Subcutaneous abdominal adipose tissue (tissue), 5 donors: ENCODE data around the gene SLC22A2.

Source experiments
- H3K27ac ChIP-seq: one replicate; pipeline ENCODE4 v1.7.0; 2013; ENCODE audit warnings: low read depth, mild to moderate bottlenecking, inconsistent platforms, low read length, moderate library complexity
- H3K27me3 ChIP-seq, 5 donors: one replicate each; pipeline ENCODE4 v1.7.0; 2013; ENCODE audit warnings: low read length in 5 of 5, inconsistent platforms in 1 of 5; ENCODE audit not compliant: control insufficient read depth in 5 of 5, insufficient read depth in 4 of 5
- H3K36me3 ChIP-seq, 5 donors: one replicate each; pipeline ENCODE4 v1.7.0; 2013; ENCODE audit warnings: low read length in 5 of 5; ENCODE audit not compliant: control insufficient read depth in 5 of 5, insufficient read depth in 5 of 5
- H3K4me1 ChIP-seq, 5 donors: one replicate each; pipeline ENCODE4 v1.7.0; 2013; ENCODE audit warnings: low read length in 5 of 5, mild to moderate bottlenecking in 3 of 5, moderate library complexity in 1 of 5; ENCODE audit not compliant: control insufficient read depth in 5 of 5, insufficient read depth in 5 of 5
- H3K4me3 ChIP-seq, 5 donors: one replicate each; pipeline ENCODE4 v1.7.0; 2013; ENCODE audit warnings: low read length in 5 of 5, low read depth in 1 of 5
- H3K9ac ChIP-seq, 5 donors: one replicate each; pipeline ENCODE4 v1.7.0; 2013; ENCODE audit warnings: low read length in 5 of 5, mild to moderate bottlenecking in 4 of 5, moderate library complexity in 3 of 5
- H3K9me3 ChIP-seq, 5 donors: one replicate each; pipeline ENCODE4 v1.7.0; 2013; ENCODE audit warnings: low read length in 5 of 5; ENCODE audit not compliant: control insufficient read depth in 5 of 5
- donor health status: healthy.
- donor health status: healthy.
- donor health status: healthy.
- donor health status: healthy.
- donor health status: healthy.

SLC22A2 gene

GRCh38 chr6:160275511-160276003, 16.9 kb upstream of the SLC22A2 start:
- H3K36me3 ChIP-seq = no peaks in the 10 kb centered on the region
- no peaks in the 10 kb centered on the region for H3K4me1 ChIP-seq
- no peak overlapping the region for H3K27ac ChIP-seq

GRCh38 chr6:160274871-160275510, 16.4 kb upstream of the SLC22A2 start:
- Histone ChIP-seq H3K9ac (no peak overlapping the region), H3K27ac (no peak overlapping the region), H3K9me3 (peaks cover 0 to 3% (median 0%) of the 10 kb centered on the region in 5 donors)

More at GRCh38 chr6:160275511-160276003, 16.9 kb upstream of the SLC22A2 start:
- H3K27me3 ChIP-seq = peaks cover 0 to 2% (median 0%) of the 10 kb centered on the region in 5 donors
- no peak overlapping the region for H3K9ac ChIP-seq
- H3K4me3 ChIP-seq = no peak overlapping the region
- peaks cover 0 to 3% (median 0%) of the 10 kb centered on the region in 5 donors for H3K9me3 ChIP-seq

DNA sequence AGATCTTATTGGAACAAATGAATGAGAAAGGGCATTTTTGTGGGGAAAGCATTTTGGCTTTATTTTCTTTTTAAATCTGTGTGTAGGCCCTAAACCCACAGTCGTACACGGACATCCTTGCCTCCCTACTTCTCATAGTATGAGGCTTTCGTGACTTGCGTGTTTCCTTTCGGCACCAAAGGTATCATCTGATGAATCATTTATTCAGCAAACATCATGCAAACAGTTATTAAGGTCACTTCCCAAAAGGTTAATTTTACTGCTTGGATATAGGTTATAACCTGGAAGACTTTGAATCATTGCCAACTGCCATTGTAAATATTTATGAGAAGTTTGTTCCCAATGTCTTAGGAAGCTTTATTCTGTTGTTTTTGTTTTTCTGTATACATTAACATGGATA, 15.1 kb upstream of the SLC22A2 start:
- Histone ChIP-seq H3K9me3 (no peaks in the 10 kb centered on the region), H3K9ac (no peak overlapping the region), H3K4me3 (no peak overlapping the region), H3K4me1 (no peaks in the 10 kb centered on the region), H3K36me3 (no peaks in the 10 kb centered on the region), H3K27me3 (peaks cover 0 to 2% (median 0%) of the 10 kb centered on the region in 5 donors), H3K27ac (no peak overlapping the region)

More at GRCh38 chr6:160274871-160275510, 16.4 kb upstream of the SLC22A2 start:
- H3K4me1 ChIP-seq = no peaks in the 10 kb centered on the region
- H3K27me3 ChIP-seq = peaks cover 0 to 2% (median 0%) of the 10 kb centered on the region in 5 donors
- no peak overlapping the region for H3K4me3 ChIP-seq
- no peaks in the 10 kb centered on the region for H3K36me3 ChIP-seq

DNA sequence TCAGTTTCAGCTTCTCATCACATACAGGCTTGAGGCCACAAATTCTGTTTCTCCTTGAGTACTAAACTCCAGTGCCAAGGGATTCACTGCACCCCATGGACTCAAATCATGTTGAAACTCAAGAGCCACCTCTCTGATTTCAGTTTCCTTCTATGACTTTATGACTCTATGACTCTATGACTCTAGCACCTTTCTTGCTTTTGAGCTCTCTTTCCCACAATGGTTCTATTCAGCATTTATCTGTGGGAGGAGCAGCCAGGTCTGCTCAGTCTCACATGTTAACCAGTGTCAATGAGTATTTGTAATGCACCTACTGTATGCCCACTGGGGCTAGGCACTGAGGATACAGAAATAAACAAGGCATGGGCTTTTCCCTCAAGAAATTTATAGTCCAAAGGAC, 14.6 kb upstream of the SLC22A2 start:
- Histone ChIP-seq H3K36me3 (no peaks in the 10 kb centered on the region), H3K9ac (no peak overlapping the region), H3K4me1 (no peaks in the 10 kb centered on the region), H3K27me3 (peaks cover 0 to 2% (median 0%) of the 10 kb centered on the region in 5 donors), H3K9me3 (no peaks in the 10 kb centered on the region), H3K4me3 (no peak overlapping the region), H3K27ac (no peak overlapping the region)

GRCh38 chr6:160272707-160273106, 14.1 kb upstream of the SLC22A2 start:
- no peak overlapping the region for H3K9ac ChIP-seq
- no peaks in the 10 kb centered on the region for H3K9me3 ChIP-seq
- H3K36me3 ChIP-seq = no peaks in the 10 kb centered on the region
- H3K27me3 ChIP-seq = peaks cover 0 to 2% (median 0%) of the 10 kb centered on the region in 5 donors
- H3K4me3 ChIP-seq = no peak overlapping the region
- no peaks in the 10 kb centered on the region for H3K4me1 ChIP-seq
- H3K27ac ChIP-seq = no peak overlapping the region

- Histone ChIP-seq H3K9me3 (no peaks in the 10 kb centered on the region), H3K9ac (no peak overlapping the region), H3K4me1 (no peaks in the 10 kb centered on the region), H3K27ac (no peak overlapping the region), H3K4me3 (no peak overlapping the region), H3K27me3 (no peaks in the 10 kb centered on the region), H3K36me3 (no peaks in the 10 kb centered on the region)
Measured at GRCh38 chr6:160270347-160270746, 11.7 kb upstream of the SLC22A2 start.

GRCh38 chr6:160269771-160270170, 11.2 kb upstream of the SLC22A2 start:
- Histone ChIP-seq H3K9me3 (no peaks in the 10 kb centered on the region), H3K4me1 (no peaks in the 10 kb centered on the region), H3K4me3 (no peak overlapping the region)

GRCh38 chr6:160269023-160269521, 10.5 kb upstream of the SLC22A2 start:
- Histone ChIP-seq H3K27me3 (no peaks in the 10 kb centered on the region), H3K36me3 (no peaks in the 10 kb centered on the region), H3K4me1 (no peaks in the 10 kb centered on the region), H3K9me3 (no peaks in the 10 kb centered on the region), H3K9ac (no peak overlapping the region), H3K4me3 (no peak overlapping the region), H3K27ac (no peak overlapping the region)

More at GRCh38 chr6:160269771-160270170, 11.2 kb upstream of the SLC22A2 start:
- H3K36me3 ChIP-seq = no peaks in the 10 kb centered on the region
- no peak overlapping the region for H3K9ac ChIP-seq
- no peaks in the 10 kb centered on the region for H3K27me3 ChIP-seq
- no peak overlapping the region for H3K27ac ChIP-seq

- Histone ChIP-seq H3K9ac (no peak overlapping the region), H3K9me3 (no peaks in the 10 kb centered on the region), H3K4me1 (no peaks in the 10 kb centered on the region), H3K27me3 (no peaks in the 10 kb centered on the region), H3K4me3 (no peak overlapping the region), H3K36me3 (no peaks in the 10 kb centered on the region), H3K27ac (no peak overlapping the region)
Measured at GRCh38 chr6:160267102-160267501, 8.5 kb upstream of the SLC22A2 start.

GRCh38 chr6:160265869-160266476, 7.4 kb upstream of the SLC22A2 start:
- Histone ChIP-seq H3K9me3 (no peaks in the 10 kb centered on the region), H3K9ac (no peak overlapping the region), H3K4me3 (no peak overlapping the region), H3K36me3 (no peaks in the 10 kb centered on the region), H3K27ac (no peak overlapping the region), H3K4me1 (no peaks in the 10 kb centered on the region), H3K27me3 (peaks cover 0 to 2% (median 0%) of the 10 kb centered on the region in 5 donors)
